GM12864 (cell line): ENCODE measurements around the gene ACO2.

ENCODE experiments used
- DNase-seq: peaks from one replicate; pipeline ENCODE4 v3.0.0-alpha.2; 2011; ENCODE audit warnings: low read depth
- H3K4me3 ChIP-seq: 2 replicates; pipeline ENCODE4 v1.5.1; 2011; ENCODE audit warnings: mild to moderate bottlenecking, low read depth, low read length, control low read depth
- TF ChIP-seq, protein P1 (sequence below): IDR thresholded peaks from 2 replicates; pipeline ENCODE4 v1.5.1; 2011; ENCODE audit warnings: low read depth, mild to moderate bottlenecking, moderate library complexity, low read length, control low read depth, inconsistent platforms; ENCODE audit errors: missing control alignments

The ACO2 gene

GRCh38 chr22:41461901-41462300 is 7.0 kb upstream of the ACO2 start:
- H3K4me3 ChIP-seq = no peak overlapping the region
- TF ChIP-seq, protein P1, sequence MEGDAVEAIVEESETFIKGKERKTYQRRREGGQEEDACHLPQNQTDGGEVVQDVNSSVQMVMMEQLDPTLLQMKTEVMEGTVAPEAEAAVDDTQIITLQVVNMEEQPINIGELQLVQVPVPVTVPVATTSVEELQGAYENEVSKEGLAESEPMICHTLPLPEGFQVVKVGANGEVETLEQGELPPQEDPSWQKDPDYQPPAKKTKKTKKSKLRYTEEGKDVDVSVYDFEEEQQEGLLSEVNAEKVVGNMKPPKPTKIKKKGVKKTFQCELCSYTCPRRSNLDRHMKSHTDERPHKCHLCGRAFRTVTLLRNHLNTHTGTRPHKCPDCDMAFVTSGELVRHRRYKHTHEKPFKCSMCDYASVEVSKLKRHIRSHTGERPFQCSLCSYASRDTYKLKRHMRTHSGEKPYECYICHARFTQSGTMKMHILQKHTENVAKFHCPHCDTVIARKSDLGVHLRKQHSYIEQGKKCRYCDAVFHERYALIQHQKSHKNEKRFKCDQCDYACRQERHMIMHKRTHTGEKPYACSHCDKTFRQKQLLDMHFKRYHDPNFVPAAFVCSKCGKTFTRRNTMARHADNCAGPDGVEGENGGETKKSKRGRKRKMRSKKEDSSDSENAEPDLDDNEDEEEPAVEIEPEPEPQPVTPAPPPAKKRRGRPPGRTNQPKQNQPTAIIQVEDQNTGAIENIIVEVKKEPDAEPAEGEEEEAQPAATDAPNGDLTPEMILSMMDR = no peak
- no peak for DNase-seq

DNA sequence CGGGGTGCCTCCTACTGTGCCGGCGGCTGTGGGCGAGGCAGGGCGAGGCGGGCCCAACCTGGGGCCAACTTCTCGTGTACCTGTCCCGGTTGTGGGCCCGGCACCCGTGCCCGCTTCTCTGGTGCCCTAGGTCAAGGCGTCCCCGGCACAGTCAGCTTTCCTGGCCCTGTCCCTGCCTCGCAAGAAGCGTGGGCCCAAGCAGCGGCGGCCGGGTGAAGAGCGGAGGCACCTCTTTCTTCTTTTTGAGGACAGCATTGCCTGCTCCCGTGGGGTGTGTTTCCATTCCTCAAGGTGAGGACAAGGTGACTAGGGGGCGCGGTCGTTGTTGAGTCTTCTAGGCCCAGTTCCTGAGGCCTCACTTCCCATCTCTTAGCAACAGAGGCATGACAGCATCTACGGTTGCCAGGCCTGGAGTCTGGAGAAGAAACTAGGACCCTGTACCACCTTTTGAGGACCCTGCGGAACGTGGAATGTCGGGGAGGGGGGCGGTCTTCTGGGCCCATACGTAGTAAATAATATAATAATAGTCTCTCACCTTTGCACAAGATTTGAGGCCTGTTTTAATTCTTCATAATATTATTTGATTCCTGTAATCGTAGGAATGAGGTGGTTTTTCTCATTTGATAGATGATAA is 418 bp downstream of the ACO2 start:
- TF ChIP-seq, protein P1 = no peak
- H3K4me3 ChIP-seq = peak overlapping the region; percentile 91
- no peak for DNase-seq

DNA sequence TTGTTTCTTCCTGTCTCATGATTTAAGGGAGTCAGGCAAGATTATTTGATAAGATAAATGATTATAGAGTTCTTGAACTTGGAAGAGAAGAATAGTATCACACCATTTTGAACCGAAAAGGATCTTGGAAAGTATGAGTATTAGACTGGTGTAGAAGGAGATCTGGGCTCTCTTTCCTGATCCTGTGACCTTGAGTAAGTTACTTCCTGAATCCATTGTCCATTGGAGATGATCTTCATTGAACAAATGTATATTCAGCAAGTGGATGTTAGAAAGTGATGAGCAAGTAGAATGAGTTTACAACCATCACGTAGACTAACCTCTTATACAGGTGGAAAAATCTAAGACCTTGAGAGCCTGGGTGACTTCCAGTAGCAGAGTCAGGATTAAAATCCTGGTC is 2.0 kb downstream of the ACO2 start:
- TF ChIP-seq, protein P1 = no peak
- DNase-seq = no peak
- H3K4me3 ChIP-seq = no peak overlapping the region

GRCh38 chr22:41471568-41471967 is 2.7 kb downstream of the ACO2 start:
- TF ChIP-seq, protein P1 = no peak
- no peak for DNase-seq

DNA sequence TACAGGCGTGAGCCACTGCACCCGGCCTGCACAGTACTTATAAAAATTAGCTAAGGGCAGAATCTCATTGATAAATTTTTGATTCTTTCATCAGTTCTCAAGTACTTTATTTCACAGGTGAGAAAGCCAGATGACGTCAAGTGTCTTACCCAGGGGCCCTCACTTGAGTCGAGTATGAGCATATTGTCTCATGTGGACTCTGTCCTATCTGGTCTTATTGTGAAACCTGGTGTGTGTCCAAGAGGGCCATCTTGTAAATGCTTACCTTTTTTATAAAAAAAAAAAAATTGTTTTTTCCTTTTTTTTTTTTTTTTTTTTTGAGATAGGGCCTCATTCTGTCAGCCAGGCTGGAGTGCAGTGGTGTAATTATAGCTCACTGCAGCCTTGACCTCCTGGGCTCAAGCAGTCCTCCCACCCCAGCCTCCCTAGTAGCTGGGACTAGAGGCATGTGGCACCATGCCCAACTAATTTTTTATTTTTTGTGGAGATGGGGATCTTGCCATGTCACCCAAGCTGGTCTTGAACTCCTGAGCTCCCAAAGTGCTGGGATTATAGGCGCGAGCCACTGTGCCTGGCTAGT is 6.0 kb downstream of the ACO2 start:
- DNase-seq = no peak
- no peak overlapping the region for H3K4me3 ChIP-seq
- TF ChIP-seq, protein P1 = no peak

More at GRCh38 chr22:41471568-41471967, 2.7 kb downstream of the ACO2 start:
- H3K4me3 ChIP-seq = no peak overlapping the region

DNA sequence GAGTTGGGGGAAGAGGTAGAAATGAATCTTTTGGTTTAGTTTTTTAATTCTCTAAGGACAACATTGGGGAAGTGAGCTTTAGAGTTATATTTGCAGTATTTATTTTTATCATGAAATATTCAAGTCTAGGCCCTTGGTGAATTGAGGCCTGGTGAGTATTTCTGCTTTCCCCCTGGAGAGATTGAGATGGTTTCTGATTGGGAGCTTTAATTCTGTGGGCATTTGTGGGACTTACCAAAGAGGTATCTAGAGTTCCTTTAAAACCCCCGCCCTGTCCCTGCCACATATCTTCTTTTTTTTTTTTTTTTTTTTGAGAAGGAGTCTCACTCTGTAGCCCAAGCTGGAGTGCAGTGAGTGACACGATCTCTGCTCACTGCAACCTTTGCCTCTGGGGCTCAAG is 9.6 kb downstream of the ACO2 start:
- TF ChIP-seq, protein P1 = no peak
- H3K4me3 ChIP-seq = no peak overlapping the region
- no peak for DNase-seq

DNA sequence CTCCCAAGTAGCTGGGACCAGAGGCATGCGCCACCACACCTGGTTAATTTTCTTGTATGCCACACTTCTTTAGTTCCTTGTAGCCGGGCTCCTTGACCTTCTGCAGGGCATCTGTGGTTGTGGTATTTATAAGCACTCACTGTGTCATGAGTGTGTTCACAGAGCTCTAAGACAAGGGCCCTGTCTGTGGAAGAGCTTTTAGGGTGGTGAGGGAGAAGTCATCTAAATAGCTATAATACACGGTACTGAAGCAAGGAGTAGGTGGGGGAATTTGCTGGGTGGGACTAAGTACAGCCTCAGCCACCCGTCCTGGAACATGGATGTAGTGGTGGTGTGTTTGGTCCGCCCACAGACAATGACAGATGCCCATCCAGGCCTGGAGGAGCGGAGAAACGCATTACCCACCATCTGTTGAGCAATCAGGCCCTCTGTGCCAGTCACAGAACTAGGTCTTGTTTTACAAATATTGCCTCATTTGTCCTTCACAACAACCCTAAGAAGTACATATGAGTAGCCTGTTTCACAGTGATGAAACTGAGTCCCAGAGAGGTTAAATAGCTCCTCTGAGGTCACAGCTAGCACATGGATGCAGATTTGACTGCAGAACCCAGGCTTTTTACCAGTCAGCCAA is 10.1 kb downstream of the ACO2 start:
- H3K4me3 ChIP-seq = no peak overlapping the region
- no peak for DNase-seq
- TF ChIP-seq, protein P1 = no peak
